HK-2 (cell line): Measurements from ENCODE around the gene AUTS2.
"Not testable (repeated sequence)": the region's sequence is repeated elsewhere in the genome, so short reads cannot be mapped to it uniquely, and the experiment has no call there.

ENCODE experiments used
- DNase-seq: peaks from one replicate; pipeline ENCODE4 v3.0.0-alpha.2; 2018; ENCODE audit not compliant: unreplicated experiment

Gene AUTS2

DNA sequence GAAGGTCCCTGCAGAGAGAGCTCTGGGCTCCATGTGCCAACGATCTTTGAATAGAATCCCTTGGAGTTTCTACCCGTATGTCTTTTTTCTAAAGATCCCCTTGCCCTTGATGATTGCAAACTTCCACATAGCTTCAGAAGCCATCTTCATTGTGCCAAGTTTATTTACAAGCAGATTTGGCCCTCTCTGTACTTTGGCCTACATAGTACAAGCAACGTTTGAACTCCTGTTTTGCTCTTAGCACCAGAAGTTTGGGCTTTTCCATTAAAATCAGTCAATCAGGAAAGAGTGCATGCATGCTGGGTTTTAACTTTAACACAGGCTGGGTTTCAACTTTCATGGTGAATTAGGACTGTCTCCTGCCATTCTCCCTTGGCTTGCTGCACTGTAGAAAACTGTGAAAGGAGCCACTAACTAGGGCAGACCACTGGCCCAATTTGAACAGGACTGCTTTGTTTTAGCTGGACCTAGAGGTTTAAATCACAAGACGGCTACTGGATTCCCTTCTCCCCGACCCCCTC lies 976.1 kb downstream of the AUTS2 start:
- DNase-seq: no peak

DNA sequence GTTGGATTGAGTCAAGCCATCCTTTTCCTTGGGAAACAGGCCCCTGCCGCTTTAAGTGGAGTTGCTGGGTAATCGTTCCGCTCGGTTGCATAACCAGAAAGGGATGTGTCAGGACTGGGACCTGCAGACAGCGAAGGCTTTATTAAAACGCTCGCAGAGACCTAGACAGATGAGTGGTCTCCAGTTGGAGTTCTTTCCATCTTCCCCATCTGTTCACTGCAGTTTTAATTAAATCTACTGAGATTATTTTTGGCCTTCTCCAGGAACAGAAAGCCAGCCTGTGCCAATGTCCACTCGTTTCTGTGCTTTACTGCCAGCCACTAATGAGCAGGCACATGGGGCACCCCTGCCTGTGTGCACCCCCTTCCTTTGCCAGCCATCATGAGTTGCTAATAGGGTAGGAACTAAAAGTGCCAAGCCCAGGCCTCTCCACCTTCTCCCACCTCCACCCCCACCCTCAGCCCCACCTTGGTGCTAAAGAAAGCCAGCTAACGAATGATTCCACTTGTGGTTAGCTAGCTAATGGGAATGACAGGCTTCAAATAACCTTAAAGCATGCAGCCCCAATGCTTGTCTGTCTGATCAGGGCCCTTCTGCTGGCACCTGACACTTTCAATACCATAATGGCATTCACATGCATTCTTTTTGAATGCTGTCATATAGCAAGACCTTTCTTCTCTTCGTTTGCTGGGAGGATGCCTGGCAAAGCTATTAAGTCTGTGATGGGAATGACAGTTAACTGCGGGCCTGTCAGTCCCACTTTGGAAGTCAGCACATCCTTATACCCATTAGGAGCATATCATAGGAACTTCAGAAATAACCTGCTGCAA lies 976.9 kb downstream of the AUTS2 start:
- DNase-seq: peak; percentile 18

DNA sequence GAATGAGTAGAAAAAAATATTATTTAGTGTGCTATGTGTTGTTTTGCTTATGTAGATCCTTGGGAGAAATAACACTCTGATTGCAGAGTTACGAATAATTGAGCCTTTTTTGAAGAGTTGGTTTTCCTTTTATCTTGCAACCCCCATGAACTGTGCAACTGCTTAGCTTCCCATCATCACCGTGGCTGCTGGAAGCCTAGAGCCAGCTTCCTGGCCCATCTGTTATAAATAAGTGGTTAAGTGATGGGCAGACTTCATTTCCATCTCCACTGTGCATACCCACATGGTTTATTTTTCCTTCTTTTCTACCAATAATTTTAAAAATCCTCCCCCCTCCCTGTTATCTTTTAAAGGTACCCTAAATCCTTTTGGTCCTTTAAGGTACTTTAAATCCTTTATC lies 978.8 kb downstream of the AUTS2 start:
- no peak for DNase-seq

DNA sequence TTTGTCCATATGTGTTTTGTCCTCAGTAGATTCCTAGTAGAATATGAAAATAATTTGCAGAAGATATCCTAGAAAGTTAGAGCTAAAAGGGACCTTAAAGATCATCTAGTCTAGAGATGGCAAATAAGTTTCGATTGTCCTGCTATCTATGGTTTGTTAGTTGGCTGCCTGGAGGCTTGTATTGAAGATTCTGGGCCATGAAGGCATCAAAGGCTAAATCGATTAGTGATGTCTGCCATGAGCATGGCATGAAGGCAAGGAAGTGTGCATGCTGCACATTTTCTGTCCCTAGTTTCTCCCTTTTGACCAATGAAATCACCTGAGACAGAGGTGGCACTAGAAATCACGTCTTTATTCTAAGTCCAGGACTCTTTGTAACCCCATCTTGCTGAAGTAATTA lies 979.9 kb downstream of the AUTS2 start:
- DNase-seq: no peak

DNA sequence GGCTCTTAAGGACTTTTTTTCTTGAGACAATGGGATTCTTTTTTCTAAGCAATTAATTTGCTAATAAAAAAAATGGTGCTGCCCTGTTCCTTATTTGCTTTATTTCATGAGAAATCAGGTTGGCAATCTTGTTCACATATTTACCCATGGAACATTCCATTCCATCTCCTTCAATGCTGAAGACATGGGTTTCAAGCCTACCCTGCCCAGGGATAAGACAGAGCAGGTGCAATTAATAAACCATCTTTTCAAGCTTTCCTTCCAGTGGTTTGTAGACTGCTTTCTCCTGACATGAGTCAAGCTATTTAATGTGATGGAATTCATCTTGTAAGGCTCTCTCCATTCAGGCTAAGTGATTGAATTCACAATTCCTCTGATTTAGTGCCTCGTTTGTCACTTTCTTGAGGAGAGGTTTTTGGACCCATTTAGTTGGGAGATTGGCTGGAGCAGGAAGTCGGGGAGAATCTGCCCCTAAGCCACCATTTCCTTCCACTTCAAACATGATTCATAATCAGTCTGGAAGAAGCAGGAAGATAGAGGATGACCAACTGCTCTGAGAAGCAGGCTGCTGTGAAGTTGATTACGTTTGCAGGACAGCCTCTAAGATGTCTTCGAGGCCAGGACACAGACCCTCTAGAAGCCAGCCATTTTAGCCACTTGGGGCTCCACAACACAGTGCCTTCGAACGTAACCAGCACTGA lies 981.3 kb downstream of the AUTS2 start:
- no peak for DNase-seq

DNA sequence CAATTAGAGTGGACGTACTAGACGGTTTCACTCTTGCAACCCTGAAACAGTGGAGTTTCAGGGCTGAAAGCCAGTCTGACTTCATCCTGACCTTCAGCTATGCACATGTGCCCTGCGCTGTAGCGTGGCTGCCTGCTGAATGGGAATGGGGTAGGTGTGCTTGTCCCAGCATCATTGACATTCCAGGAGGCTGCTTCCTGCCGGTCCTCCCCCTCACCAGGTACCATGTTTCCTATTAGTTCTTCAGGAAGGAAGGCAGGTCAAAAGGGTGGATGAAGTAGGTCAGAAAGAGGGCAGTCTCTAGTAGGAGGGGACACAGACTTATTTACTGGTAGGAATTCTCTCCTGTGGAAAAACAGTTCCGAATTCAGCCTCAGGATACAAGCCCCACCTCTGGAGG lies 981.9 kb downstream of the AUTS2 start:
- DNase-seq: no peak

DNA sequence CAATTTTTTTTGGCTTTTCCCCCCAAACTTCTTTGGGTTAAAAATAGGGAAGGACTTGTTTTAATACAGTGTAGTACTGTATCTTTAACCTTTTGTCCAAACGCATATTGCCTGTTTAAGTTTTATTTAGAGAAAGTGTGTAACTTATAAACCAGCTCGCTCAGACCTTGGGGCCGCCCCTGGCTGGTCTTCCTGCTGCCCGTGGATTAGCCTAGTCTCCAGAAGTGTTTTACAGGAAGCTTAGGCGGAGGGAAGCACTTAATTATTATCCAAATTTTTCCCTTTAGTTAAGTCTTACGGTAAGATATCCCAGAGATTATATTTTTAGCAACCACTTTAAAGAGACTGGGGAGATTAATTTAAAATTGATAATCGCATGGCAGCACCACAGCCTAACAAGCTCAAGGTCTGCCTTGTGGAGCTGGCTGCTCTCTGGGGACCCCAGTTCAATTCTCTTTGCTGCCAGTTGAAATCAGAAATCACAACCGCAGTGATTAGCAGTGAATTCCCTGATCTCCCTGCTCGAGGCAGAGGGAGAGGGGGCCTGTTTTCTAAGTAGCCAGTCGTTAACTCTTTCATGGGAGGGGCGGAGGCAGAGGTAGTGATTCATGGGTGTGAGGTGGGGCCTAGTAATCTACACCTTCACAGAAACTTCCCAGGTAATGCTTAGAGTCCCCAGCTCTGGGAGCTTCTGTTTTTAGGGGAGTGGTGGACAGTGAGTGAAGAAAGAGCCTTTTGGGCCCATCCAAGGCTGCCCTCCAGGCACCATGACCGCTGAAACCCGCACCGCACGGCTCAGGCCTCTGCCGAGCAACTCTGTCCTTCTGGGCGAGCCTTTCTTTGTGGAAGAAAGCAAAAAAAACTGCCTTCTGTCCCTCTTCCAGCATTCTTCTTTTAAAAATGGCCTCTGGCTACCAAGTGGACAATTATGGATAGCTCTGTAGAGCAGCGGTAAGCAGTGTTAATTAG lies 984.9 kb downstream of the AUTS2 start:
- DNase-seq: no peak

DNA sequence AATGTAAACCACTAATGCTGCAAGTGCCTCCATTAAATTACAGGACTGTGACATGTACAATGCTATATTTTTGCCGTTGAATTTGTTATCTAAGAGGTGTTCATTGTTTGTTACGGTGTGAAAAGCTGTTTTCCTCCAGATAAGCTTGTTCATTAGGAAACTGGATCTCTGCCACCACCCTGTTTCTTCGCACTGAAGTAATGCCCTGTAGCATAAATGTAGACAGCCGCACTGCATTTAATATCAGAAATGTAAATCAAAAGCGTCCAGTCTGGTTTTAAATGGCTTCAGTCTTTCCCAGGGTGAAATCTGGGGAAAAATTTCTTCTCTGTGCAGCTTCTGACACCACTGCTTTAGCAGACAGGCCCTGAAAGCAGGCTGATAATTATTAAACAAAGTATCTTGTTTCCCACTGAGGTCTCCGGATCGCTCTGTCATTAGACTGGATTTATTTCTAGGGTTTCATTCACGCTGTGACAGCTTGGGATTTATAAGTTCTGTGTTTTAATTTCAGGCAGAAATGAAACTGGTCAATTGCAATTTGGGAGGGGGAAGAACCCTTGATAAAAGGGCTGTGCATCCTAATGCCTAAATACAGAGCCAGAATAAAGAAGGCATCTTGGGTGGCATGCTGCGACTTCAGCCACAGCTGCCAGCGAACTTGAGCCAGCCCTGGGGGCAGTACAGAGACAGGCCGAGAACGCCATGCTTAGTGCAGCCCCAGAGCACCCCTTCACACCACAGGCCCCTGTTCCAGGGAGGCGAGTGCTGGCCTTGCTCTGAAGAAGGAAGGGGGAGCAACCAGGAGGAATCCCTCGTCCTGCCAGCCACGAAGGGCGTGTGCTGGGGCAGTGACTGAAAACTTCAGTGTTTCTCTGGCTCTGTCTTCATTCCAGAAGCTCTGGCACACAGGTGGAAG lies 985.9 kb downstream of the AUTS2 start:
- DNase-seq: no peak

DNA sequence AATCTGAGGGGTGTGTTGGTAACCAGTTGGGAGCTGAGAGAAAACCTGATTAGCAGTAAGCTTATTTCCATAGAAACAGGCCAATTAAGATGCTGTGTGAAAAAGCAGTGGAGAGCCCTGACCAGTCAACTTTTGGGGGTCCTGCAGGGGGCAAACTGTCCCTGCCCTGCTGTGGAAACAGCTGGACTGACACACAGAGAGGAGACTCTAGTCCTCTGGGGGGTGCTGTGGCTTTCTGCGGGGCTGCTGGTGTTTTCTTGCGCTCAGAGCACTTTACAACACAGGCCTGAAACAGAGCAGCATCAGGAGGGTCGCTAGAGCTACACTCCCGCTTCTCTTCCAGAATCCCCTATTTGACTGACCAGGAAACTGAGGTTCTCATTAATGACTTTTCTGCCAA lies 986.8 kb downstream of the AUTS2 start:
- DNase-seq: no peak

DNA sequence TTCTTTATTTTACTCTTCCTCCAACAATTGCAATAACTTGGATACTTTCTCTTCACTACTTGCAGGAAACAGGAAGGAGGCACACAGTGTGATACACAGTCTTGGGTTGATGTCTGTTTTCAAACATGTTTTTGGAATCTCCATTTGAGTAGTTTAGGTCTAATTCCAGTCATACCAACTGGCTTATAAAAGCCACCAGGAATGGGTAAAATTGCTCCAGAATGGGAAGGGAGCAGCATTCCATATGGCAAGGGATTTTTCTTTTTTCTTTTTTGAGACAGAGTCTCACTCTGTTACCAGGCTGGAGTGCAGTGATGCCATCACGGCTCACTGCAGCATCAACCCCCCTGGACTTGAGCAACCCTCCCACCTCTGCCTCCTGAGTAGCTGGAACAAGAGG lies 988.5 kb downstream of the AUTS2 start:
- DNase-seq: no peak

DNA sequence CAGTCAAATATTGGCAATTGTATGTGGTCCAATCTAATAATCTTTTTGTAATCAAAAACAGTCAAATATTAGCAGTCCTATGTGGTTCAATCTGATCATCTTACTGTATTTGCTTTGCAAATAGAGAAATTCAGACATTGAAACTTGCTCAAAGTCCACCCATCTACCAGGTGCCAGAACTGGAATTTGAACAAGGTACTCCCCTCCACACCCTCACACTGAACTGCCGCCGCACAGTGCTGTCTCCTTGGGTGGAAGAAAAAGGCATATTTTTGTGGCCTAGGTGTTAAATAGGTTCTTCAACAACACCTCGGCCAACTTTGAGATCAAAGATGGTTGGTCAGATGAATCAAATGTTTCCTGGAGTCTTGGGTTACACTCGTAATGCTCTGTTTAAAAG lies 989.5 kb downstream of the AUTS2 start:
- no peak for DNase-seq

DNA sequence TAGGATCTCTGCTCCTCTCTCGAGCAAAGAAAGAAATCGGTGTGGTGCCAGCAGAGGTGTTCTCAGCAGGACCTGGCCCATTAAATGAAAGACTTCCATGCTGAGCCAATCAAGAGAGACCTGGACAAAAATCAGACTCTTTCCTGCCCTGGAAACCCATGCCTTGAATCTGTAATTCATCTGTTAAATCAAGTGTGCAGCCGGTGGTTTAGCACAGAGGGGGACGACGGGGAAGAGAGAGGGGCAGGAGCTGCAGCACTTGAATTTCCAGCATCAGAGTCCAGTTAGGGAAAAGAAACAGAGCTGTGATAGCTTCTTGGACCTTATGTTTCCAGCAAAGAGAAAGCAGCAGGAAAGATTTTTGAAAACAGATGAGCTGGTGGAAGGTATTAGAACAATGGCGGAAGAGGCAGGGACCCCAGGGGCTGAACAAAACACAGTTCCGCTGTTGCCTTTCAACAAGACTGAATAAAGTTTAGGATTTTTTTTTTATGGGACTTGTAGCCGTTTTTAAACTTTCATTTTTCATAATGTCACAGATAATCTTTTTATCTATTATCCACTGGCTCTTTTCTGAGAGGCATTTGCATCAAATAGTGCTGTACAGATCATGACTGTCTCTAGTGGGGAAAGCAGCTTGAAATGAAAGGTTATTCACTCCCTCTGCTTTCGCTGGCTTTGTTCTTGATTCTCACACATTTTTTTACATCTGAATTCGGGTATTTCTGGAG lies 990.1 kb downstream of the AUTS2 start:
- no peak for DNase-seq

DNA sequence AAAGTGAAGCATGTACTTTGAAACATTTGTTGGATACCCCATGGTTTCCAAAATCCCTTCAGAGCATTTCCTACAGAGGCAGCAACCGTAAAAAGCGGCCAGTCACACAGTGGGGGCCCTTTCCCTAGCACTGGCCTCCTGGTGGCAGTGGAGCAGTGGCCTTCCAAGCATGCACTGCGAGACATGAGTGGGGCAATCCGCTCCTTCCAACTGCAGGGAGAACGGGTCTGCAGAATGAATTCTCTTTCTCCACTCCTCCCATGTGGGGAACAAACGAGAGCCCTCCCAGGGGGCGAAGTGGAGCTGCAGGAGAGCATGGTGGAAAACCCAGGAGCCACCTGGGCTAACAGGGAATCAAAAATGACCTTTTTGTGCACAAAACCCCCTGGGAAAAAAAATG lies 990.7 kb downstream of the AUTS2 start:
- no peak for DNase-seq

DNA sequence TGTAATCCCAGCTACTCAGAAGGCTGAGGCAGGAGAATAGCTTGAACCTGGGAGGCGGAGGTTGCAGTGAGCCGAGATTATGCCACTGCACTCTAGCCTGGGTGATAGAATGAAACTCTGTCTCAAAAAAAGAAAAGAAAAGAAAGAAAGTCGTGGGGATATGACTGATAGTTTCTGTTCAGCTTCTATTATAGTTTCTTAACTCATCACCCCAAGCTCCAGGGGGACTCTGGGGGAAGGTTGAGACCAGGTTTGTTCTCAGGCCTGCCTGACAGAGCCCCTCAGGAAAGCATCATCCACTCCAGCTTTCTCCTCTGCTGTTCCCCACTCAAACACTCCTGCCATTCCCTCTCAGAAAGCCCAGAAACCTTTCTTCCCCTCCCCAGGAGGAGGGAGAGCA lies 991.3 kb downstream of the AUTS2 start:
- DNase-seq: no peak

DNA sequence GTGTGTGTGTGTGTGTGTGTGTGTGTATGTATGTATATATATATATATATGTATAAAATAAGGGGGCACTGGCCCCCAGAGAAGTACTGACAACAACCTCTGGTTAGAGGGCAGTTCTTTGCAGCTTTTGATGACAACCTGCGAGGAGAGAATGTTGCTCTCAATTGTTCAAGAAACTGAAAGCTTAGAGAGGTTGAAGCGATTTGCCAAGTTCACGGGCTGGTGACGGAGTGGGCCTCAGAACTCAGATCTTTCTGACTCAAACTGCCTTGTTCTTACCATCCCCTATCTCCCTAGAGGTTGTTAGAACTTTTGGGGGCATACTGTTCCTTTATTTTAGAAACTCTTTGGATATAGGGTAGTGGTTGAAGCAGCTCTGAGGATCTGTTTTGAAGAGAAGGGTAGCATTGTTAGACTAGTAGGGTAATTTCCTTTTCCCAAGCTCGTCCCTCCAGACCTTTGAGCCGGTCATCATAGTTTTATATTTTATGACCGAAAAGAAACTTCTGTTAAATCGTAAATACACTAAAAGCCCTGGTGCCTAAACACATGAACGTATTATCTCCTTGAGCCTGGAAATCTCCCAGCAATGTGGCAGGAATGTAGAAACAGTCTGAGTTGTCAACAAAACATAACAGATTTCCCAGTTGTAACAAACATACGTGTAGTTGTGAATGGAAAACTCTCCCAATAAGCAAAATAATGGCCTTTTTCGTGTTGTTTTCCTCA lies 992.0 kb downstream of the AUTS2 start:
- no peak for DNase-seq

DNA sequence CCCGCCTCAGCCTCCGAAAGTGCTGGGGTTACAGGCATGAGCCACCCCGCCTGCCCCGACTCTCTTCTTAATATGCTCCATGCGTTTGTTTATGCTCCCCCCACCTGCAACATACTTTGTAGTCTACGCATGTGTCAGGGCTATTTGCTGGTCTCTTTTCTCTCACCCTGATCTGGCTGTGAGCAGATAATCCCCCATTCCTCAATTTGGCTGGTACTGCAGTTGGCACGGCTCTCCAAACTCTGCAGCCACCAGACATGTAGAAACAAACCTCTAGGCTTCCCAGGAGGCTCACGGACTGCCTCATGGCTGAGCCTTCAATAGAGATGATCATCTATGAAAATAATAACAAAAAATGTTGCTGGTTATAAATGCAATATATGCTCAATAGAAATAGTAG lies 993.4 kb downstream of the AUTS2 start:
- DNase-seq: no peak

DNA sequence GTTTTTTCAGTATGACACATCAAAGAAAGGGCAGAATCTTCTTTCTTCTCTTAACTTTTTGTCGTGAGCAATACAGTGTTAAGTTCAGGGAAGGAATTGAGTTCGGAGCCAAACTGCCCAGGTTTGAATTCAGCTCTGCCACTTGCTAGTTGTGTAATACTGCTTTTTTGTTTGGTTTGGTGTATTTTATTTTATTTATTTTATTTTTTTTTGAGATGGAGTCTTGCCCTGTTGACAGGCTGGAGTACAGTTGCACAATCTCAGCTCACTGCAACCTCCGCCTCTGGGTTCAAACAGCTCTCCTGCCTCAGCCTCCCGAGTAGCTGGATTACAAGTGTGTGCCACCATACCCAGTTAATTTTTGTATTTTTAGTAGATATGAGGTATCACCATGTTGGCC lies 993.9 kb downstream of the AUTS2 start:
- DNase-seq: no peak

DNA sequence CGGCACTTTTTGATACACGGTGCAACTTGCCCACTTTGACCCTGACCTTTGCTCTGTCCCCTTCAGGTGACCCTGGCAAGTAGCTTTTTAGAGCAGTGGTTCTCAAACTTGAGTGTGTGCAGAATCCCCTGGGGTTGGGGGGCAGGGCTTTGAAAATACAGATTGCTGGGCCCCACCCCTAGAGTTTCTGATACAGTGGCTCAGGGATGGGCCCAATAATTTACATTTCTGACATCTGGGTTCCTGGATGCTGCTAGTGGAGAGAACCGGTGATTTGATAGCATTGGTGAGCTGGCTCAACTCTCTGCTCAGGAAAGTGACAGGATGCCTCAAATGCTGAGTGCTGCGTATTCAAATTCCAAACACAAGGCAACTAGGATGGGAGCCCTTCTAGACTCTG lies 995.9 kb downstream of the AUTS2 start:
- no peak for DNase-seq

DNA sequence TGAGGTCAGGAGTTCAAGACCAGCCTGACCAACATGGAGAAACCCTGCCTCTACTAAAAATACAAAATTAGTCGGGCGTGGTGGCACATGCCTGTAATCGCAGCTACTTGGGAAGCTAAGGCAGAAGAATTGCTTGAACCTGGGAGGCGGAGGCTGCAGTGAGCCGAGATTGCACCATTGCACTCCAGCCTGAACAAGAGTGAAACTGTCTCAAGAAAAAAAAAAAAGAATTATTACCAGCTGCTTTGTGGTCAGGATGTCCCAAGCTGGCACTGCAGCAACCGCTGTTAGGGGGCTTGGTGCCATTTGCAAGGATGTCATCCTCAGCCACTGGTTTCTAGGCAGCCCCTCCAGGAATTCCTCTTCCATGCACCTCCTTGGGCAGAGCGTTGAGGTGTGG lies 996.6 kb downstream of the AUTS2 start:
- not testable (repeated sequence) for DNase-seq

DNA sequence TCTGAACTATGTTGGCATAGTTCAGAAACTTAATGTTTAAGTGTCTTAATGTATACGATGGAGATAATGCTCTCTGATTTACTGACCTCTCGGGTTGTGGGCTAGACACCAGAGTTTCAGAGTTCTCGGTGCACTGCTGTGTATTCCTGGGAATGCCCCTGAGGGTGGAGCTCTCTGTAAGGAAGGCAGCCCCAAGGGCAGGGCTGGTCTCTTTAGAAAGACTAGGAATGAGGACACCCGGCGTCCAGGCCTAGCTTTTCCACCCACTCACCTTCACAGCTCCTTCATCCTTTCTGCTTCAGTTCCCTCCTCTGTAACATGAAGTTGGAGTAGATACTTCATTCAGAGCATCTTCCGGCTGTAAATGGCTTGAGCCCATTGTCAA lies 997.1 kb downstream of the AUTS2 start:
- no peak for DNase-seq
